M059J (cell line): ENCODE measurements around the gene HLTF. TPM values are rescaled to one million over a fixed set of nuclear protein-coding genes. Genes with fewer than 3 reads are reported as not detected.

Experiments
- DNase-seq: peaks from one replicate; pipeline ENCODE4 v3.0.0-alpha.2; 2012; ENCODE audit warnings: low read depth
- total RNA-seq: library from RNA; depleted of rRNA; stranded (reverse); fragments of >200 nt; shearing (Covaris generic); gene quantifications from 2 replicates; pipeline ENCODE4 v1.2.3, GENCODE V29; 2014

Gene HLTF
- total RNA-seq, 1 experiment from 2014 or later, result 110 TPM

- no peak for DNase-seq
Observed at GRCh38 chr3:149018247-149018646, 68.1 kb downstream of the HLTF start.

DNA sequence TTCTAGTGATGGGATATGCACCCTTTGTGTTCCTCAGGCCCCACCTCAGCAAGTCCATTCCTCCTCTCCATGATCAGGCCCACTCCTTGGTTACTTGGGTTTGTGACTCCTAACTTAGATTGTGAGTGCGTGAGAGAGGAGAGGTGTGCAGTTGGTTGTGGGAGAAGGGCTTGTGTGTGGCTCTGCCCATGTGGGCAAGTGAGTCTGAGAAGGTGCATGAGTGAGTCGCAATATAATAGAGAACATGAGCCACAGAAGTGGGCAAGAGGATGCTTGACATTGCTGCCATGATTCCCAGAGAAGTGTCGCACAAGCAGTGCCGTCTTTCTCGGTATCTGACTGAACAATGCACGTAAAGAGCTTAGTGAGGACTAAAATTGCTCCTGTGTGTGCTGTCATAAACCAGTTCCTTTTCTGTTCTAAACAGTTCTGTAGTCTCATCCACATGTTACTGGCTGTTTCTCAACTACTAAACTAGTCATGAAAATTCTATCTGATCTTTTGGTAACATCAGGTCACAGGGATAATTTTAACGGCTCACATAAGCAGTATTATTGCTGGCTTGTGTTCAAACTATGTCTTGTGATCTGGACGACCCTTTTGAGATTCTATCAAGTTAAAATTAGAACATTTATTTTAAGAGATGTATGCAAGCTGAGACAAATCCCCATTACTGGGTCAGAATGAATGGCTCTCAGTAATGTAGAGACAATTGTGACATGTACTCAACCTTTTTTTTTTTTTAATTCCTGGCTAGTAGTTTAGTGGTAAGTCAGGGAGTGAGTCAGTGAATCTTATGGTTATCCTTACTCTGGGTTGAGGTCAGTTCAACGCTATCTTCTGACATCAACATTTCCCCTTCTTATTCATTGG, 69.4 kb downstream of the HLTF start:
- DNase-seq, result peak; percentile 96

- DNase-seq, result no peak
Observed at GRCh38 chr3:149016242-149016641, 70.1 kb downstream of the HLTF start.

DNA sequence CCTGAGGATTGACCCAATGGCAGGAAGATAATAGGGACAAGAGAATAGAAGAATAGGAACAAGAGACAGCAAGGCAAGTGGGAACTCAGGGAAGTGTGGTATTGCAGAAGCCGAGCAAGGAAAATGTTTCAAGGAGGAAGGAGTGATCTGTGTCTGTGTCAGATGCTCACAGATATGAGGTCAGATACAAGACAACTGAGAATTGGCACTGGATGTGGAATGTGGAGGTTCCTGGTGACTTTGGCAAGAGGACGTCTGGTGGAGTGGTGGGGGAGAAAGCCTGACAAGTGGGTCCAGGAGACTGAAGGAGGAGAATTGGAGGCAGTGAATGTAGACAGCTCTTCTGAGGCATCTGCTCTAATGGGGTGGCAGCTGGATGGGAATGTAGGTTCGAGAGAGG, 70.9 kb downstream of the HLTF start:
- no peak for DNase-seq

- no peak for DNase-seq
Observed at GRCh38 chr3:149013726-149014125, 72.6 kb downstream of the HLTF start.

DNA sequence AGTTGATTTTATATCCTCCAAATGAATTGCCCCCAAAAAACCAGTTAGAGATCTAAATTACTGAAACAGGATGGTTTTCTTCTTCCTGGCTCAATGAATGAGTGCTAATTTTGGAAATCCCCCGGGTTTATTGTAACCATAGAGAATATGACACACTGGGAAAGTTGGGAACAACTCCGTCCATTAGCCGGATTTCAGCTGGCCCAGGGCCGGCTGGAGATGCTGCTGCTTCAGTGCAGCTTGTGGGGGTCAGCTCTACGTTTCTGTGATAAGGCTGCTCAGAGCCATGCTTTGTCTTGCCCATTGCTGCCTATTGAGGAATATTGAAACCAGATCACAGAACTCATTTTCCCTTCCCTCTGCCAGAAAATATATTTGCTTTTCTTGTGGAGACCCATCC, 74.7 kb downstream of the HLTF start:
- DNase-seq, result no peak

DNA sequence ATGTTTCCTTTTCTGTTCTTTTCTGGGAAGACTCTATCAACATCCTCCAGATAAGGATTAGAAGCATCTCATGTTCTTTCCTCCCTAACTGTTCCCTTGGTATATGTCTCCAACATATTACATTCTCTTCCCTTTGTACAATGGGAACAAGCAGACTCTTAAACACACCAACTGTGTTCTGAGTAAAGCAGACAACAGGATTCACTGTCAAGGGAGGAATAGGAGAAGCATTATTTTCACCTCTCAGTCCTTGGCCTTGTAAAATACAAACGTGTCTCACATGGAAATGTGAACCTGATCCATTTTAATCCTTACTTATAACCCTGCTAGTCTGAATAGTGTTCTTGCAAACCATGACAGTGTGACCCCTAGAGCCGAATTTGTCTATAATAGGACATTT, 75.4 kb downstream of the HLTF start:
- no peak for DNase-seq

DNA sequence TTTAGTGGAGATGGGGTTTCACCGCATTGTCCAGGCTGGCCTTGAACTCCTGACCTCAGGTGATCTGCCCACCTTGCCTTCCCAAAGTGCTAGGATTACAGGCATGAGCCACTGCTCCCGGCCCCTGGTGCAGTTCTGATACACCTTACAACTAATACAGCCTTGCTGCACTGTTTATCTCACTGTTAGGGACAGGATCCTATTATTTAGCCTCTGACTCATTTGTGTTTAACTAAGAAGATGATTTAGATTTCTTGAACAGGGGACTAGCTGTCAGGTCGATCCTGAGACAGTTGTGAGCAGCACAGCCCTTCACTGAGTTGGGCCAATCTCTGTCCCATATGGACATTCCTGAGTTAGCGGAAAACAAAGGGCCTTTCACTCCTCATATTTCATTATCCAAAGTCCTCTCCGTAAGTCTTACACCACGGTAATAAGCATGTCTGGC, 75.8 kb downstream of the HLTF start:
- no peak for DNase-seq

GRCh38 chr3:149009732-149010131, 76.6 kb downstream of the HLTF start:
- peak; percentile 45 for DNase-seq

GRCh38 chr3:149007567-149008257, 78.6 kb downstream of the HLTF start:
- no peak for DNase-seq

GRCh38 chr3:149005416-149005815, 80.9 kb downstream of the HLTF start:
- no peak for DNase-seq

DNA sequence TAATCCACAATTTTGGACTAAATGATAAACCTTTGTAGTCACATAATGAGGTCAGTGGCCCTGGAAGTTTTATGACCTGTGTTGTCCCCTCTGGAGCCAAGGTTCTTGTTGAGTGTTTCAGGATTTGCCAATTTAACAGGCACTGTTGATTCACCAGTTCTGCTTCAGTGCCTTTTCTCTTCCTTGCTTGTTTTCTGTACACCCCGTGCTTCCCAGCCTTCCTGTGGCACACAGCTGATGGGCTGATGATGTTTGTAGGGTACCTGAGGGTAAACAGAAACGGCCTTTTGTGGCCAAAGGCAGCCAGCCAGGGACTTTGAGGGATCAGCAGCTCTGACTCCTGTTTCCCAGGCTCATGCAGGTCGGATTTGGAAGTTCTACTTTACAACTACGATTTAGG, 81.7 kb downstream of the HLTF start:
- peak; percentile 79 for DNase-seq

GRCh38 chr3:149003653-149004305, 82.6 kb downstream of the HLTF start:
- no peak for DNase-seq

DNA sequence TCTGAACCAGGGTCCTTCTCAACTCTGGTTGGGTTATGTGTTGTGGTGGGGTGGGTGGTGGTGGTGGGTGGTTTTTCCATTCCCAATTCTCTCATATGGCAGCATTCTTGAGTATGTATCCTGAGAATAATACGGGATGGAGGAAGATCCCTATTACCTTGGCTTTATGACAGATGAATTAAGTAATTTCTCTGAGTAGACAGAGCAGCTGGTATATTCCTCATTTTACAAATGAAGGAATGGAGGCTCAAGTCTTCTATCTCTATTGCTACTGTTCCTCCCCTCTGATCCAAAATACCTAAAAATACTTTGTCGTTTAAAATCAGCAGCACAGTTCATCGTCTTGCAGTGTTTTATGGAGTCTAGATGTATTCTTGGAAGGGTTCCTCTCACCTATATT, 84.6 kb downstream of the HLTF start:
- DNase-seq, result no peak

DNA sequence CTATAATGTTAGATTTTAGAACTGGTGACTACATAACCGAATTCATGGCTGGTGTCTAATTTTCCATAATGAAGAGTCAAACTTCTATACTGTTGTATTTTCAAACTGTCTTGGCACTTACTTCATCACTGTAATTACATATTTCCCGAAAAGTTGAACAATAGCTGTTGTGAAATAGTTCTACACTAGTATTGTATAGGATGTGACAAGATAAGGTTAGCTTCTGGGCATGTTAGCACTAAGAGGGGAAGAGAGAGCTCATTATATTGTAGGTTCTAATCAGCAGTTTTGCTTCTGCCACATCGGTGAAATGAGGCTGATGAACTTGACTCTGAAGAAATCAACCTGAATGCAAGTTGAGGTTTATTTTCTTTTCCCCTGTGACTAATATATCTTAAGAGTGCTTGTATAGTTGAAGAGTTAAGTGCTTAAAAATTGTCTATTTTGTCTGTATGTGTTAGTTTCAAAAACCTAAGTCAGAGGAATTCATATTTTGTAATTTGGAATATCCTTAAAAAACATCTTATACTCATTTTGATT, 86.1 kb downstream of the HLTF start:
- no peak for DNase-seq

- no peak for DNase-seq
Observed at GRCh38 chr3:148999806-149000205, 86.5 kb downstream of the HLTF start.

GRCh38 chr3:148998715-148999423, 87.5 kb downstream of the HLTF start:
- no peak for DNase-seq

GRCh38 chr3:148998297-148998696, 88.0 kb downstream of the HLTF start:
- no peak for DNase-seq

- no peak for DNase-seq
Observed at GRCh38 chr3:148997623-148998022, 88.7 kb downstream of the HLTF start.

DNA sequence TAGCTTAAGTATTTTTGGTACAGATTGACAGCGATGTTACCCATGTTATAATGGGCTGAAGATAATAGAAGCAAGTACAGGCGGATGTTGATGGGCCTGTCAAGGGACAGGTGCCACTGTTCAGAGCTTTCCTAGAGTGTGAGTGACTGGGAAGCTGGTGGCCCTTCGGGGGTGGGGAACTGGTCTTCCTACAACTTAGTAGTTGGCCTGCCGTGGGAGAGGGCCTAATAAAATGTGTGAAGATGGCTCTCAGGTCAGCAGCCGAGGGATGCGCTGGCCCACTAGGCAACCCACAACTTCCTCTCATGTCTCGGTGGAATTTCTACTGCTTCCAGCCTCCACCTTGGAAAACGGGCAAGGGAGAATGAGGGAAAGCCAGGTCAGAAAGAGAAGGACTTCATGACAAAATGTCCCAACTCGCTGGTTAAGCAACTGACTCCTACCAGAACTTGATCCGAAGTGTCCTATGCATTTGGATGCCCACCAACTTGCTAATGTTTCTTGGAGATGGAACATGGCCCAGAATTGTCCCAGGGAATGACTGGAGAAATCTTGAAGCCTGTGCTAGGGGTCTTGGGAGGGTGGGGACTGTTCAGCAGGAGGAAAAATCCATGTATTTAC, 93.6 kb downstream of the HLTF start:
- no peak for DNase-seq

DNA sequence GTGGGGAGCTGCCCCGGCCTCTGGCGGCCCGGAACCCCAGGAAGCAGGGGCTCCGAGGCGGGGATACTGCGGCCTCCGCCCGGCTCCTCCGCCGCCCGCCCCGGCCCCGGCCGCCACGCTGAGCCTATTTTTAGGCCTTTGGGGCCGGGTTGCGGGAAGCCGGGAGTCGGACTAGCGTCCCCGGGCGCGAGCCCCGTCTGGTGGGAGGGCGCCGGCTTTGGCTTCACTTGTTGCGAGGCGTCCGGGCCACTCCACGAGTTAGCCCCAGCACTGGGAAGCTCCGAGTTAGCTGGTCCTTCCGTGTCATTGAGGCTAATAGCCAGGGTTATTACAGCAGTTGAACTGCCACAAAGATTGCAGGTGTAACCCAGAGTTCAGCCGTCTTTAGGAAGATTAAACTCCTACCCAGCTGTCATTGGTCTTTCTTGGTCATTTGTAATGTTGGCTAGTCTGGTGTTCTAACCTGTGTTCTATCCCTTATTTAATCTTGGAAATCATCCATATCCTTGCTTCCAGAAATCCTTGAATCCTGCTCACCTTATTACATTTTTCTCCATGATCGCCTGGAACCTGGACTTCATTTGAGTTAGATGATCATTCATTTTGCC, 94.2 kb downstream of the HLTF start:
- peak; percentile 66 for DNase-seq
